Measurements from ENCODE around the gene KATNBL1.

DNA sequence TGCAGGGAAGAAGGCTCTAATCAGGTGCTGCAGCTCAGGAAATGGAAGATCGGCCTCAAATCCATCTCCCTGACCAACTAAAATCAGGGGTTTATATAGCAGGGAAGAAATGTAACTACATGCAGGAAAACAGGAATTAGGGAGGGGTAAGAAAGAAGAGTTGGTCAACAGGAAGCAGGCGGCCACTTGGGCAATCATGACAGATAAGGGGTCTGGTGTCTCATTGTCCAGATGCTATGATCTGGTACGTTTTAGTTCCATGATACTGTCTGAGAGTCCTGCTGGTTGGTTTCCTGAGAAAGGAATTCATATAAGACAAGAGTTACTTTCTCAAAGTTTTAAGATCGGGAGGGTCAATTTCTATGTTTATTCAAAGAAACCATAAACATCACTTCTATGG is 24.2 kb downstream of the KATNBL1 start:
- TF ChIP-seq, protein P1, sequence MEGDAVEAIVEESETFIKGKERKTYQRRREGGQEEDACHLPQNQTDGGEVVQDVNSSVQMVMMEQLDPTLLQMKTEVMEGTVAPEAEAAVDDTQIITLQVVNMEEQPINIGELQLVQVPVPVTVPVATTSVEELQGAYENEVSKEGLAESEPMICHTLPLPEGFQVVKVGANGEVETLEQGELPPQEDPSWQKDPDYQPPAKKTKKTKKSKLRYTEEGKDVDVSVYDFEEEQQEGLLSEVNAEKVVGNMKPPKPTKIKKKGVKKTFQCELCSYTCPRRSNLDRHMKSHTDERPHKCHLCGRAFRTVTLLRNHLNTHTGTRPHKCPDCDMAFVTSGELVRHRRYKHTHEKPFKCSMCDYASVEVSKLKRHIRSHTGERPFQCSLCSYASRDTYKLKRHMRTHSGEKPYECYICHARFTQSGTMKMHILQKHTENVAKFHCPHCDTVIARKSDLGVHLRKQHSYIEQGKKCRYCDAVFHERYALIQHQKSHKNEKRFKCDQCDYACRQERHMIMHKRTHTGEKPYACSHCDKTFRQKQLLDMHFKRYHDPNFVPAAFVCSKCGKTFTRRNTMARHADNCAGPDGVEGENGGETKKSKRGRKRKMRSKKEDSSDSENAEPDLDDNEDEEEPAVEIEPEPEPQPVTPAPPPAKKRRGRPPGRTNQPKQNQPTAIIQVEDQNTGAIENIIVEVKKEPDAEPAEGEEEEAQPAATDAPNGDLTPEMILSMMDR (IDR thresholded peaks at IDR 0.05; ENCODE audit: poor library complexity), result no peak
- no peak for TF ChIP-seq EZH2 (IDR thresholded peaks at IDR 0.05; ENCODE audit: borderline replicate concordance)
- TF ChIP-seq EZH2phosphoT487 (IDR thresholded peaks at IDR 0.05; ENCODE audit: low read depth, severe bottlenecking, unreplicated experiment), result no peak
